Activated effector memory CD4-positive, alpha-beta T cell treated with Interleukin-2 at 50 U/mL for 16 hours (primary cell): ENCODE results near the gene MAPK6.

Experiments
- DNase-seq: peaks from one replicate; pipeline ENCODE4 v3.0.0-alpha.2; 2020

Gene MAPK6

GRCh38 chr15:52105846-52106245 is 86.8 kb downstream of the MAPK6 start:
- no peak for DNase-seq

GRCh38 chr15:52106641-52107040 is 87.6 kb downstream of the MAPK6 start:
- no peak for DNase-seq

GRCh38 chr15:52107238-52107637 is 88.2 kb downstream of the MAPK6 start:
- DNase-seq, result no peak

- DNase-seq, result no peak
Observed at GRCh38 chr15:52109559-52110451, 90.8 kb downstream of the MAPK6 start.

- no peak for DNase-seq
Observed at GRCh38 chr15:52111517-52112202, 92.6 kb downstream of the MAPK6 start.

GRCh38 chr15:52112203-52112750 is 93.3 kb downstream of the MAPK6 start:
- DNase-seq, result peak; percentile 16

DNA sequence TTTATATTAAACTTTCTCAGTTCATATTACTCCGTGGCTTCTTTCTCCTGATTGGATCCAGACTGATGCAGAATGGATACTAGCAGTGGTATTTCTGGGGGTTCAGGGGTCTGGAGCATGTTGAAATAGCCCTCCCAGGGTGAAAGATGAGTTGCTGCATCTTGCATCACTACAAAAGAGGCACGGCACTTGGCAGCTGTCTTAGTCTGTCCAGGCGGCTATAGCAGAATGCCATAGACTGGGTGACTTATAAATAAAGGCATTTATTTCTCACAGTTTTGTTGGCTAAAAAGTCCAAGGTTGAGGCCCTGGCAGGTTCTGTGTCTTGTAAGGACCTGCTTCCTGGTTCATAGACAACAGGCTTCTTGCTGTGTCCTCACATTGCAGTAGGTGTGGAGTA is 94.2 kb downstream of the MAPK6 start:
- no peak for DNase-seq

DNA sequence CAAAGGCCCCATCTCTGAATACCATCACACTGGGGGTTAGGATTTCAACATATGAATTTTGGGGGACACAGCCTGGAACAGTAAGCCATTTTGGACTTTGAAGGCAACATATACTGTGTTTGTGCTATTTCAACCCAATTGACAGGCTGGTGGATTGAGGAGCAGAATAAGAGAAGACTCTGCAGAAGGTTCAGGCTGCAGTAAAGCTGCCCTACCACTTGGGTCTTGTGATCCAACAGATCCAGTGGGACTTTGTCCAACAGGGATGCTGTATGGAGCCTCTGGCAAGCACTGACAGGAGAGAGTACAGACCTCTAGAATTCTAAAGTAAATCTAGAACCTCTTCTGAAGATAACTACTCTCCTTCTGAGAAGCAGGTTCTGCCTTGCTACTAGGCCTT is 94.7 kb downstream of the MAPK6 start:
- no peak for DNase-seq

DNA sequence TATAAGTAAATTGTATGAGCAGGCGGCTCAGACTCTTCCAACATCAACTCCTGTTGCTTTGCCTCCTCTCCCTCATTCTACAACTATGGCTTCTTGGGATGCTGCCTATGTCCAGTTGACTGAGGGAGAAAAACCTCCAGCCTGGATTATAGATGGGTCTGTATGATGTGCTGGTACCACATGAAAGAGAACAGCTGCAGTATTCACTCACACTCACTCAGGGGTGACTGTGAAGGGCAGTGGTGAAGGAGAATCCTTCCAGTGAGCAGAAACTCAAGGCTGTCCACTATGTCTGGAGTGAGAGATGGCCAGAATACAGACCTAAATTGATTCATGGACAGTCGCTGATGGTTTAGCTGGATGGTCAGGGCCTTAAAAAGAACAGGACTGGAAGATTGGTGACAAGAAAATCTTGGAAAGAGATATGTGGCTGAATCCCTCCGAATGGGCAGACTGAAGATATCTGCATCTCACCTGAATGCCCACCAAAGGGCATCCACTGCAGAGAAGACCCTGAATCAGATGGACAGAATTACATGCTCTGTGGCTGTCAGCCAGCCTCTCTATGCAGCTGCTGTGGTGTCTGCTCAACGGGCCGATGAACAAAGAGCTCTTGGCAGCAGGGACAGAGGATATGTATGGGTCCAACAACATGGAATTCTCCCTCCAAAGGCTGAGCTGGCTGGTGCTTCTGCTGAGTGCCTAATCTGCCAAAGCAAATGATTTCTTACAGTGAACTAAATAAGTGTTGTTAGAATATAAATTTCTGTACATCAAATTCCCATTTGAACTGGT is 95.4 kb downstream of the MAPK6 start:
- no peak for DNase-seq

GRCh38 chr15:52115598-52116427 is 96.8 kb downstream of the MAPK6 start:
- DNase-seq, result no peak
